ENCODE results near the gene FUT3. TPM values are rescaled to one million over a fixed set of nuclear protein-coding genes. Genes with fewer than 3 reads are reported as not detected.

The FUT3 gene
- total and polyA plus RNA-seq, 2 experiments from 2014 or later, result 0.45 TPM; not detected in 1

DNA sequence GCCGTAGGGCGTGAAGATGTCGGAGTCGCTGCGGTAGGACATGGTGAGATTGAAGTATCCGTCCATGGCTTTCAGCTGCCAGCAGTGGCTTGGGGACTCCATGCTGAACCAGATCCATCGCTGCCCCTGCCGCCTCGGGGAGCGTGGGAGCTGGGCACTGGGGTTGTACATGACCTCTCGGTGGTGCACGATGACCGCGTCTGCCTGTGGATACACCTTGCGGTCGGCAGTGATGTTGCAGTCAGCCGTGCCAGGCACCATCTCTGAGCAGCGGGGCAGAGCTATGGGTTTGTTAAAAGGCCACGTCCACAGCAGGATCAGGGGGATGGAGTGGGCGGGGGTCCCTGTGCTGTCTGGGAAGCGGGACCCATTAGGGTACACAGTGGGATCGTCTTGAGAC lies 19.2 kb downstream of the FUT3 start:
- 93% methylated on average over 22 of the region's 22 CpGs for WGBS (ENCODE audit: low lambda C conversion rate, missing lambda C conversion rate)
- TF ChIP-seq EZH2phosphoT487 (IDR thresholded peaks at IDR 0.05; ENCODE audit: low read depth, severe bottlenecking, unreplicated experiment) (no peak), EZH2 (IDR thresholded peaks at IDR 0.05; ENCODE audit: borderline replicate concordance) (no peak), CTCF (IDR thresholded peaks at IDR 0.05; ENCODE audit: poor library complexity) (no peak)
- no peak overlapping the region for H3K4me3 ChIP-seq
- no peak for DNase-seq (ENCODE audit: low spot score)
- no peak overlapping the region for H2AFZ ChIP-seq
- no peaks in the 10 kb centered on the region for H3K9me2 ChIP-seq (replicated peaks; ENCODE audit: insufficient read depth)
- peaks cover 18% of the 10 kb centered on the region for H3K4me1 ChIP-seq (ENCODE audit: insufficient read depth)
- no peaks in the 10 kb centered on the region for H3K36me3 ChIP-seq (replicated peaks; ENCODE audit: insufficient read depth, low read depth)
- H3K9me3 ChIP-seq (ENCODE audit: low read depth), result no peaks in the 10 kb centered on the region
- H3K27me3 ChIP-seq, result no peaks in the 10 kb centered on the region
- no peak overlapping the region for H3K27ac ChIP-seq
- H4K20me1 ChIP-seq (ENCODE audit: insufficient read depth, poor library complexity, severe bottlenecking), result no peaks in the 10 kb centered on the region
- no peak overlapping the region for H3K4me2 ChIP-seq
- H3K79me2 ChIP-seq, result no peaks in the 10 kb centered on the region

- Histone ChIP-seq H4K20me1 (ENCODE audit: insufficient read depth, poor library complexity, severe bottlenecking) (no peaks in the 10 kb centered on the region), H3K4me2 (no peak overlapping the region), H3K4me3 (no peak overlapping the region), H3K27me3 (no peaks in the 10 kb centered on the region), H3K9me3 (ENCODE audit: low read depth) (no peaks in the 10 kb centered on the region), H3K4me1 (ENCODE audit: insufficient read depth) (peaks cover 18% of the 10 kb centered on the region), H3K27ac (no peak overlapping the region), H2AFZ (no peak overlapping the region), H3K9me2 (replicated peaks; ENCODE audit: insufficient read depth) (no peaks in the 10 kb centered on the region), H3K79me2 (no peaks in the 10 kb centered on the region), H3K36me3 (replicated peaks; ENCODE audit: insufficient read depth, low read depth) (no peaks in the 10 kb centered on the region)
- TF ChIP-seq CTCF (IDR thresholded peaks at IDR 0.05; ENCODE audit: poor library complexity) (no peak), EZH2phosphoT487 (IDR thresholded peaks at IDR 0.05; ENCODE audit: low read depth, severe bottlenecking, unreplicated experiment) (no peak), EZH2 (IDR thresholded peaks at IDR 0.05; ENCODE audit: borderline replicate concordance) (no peak)
- 87% methylated on average over 9 of the region's 9 CpGs for WGBS (ENCODE audit: low lambda C conversion rate, missing lambda C conversion rate)
- DNase-seq (ENCODE audit: low spot score), result no peak
These were observed 20.1 kb downstream of the FUT3 start for GRCh38 chr19:5831159-5831558.

DNA sequence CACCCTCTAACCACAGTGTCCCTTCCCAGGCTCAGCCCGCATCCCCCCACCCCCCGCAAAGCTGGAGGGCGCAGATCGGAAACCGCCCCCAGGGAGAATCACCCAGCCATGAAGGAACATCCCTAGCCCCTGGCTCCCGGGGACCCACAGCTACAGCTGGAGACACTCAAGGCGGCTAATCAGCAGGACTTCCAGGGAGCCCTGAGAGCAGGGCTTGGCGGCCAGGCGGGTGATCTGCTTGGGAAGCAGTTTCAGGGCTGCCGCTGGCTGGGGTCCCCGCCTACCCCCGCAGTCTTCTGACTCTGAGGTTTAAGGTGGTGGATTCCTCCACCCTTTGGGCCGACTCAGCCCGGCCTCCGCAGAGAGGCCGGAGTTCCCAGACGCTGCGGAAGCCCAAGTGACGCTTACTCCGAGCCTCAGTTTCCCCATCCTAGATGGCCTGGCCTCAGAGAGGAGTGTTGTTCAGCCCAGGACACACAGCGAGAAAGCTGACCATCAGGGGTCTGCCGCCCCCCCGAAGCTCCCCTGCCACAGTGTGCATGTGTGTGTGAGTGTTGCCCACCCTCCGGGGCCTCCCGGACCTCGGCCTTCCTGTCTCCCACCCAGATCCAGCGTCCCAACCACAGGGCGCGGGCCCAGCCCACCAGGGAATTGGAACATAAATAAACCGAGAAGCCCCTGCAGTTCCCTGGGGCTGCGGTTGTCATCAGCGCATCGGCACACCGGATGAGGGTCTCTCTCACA lies 21.5 kb downstream of the FUT3 start:
- no peaks in the 10 kb centered on the region for H3K79me2 ChIP-seq
- no peaks in the 10 kb centered on the region for H3K9me2 ChIP-seq (replicated peaks; ENCODE audit: insufficient read depth)
- no peak overlapping the region for H2AFZ ChIP-seq
- TF ChIP-seq EZH2phosphoT487 (IDR thresholded peaks at IDR 0.05; ENCODE audit: low read depth, severe bottlenecking, unreplicated experiment), result no peak
- no peak for TF ChIP-seq EZH2 (IDR thresholded peaks at IDR 0.05; ENCODE audit: borderline replicate concordance)
- no peak for TF ChIP-seq CTCF (IDR thresholded peaks at IDR 0.05; ENCODE audit: poor library complexity)
- no peak for DNase-seq (ENCODE audit: low spot score)
- no peaks in the 10 kb centered on the region for H4K20me1 ChIP-seq (ENCODE audit: insufficient read depth, poor library complexity, severe bottlenecking)
- H3K4me3 ChIP-seq, result no peak overlapping the region
- H3K4me2 ChIP-seq, result peak overlapping the region; percentile 96
- no peaks in the 10 kb centered on the region for H3K27me3 ChIP-seq
- H3K9me3 ChIP-seq (ENCODE audit: low read depth), result no peaks in the 10 kb centered on the region
- H3K36me3 ChIP-seq (replicated peaks; ENCODE audit: insufficient read depth, low read depth), result no peaks in the 10 kb centered on the region
- 68% methylated on average over 31 of the region's 34 CpGs for WGBS (ENCODE audit: low lambda C conversion rate, missing lambda C conversion rate)
- H3K4me1 ChIP-seq (ENCODE audit: insufficient read depth), result peaks cover 18% of the 10 kb centered on the region
- H3K27ac ChIP-seq, result peak overlapping the region; percentile 96
